ENCODE data around the gene COPZ2.

COPZ2 gene

GRCh38 chr17:47982645-47983390 lies 54.8 kb downstream of the COPZ2 start:
- DNase-seq = no peak

- no peak for DNase-seq
Observed at GRCh38 chr17:47982091-47982617, 55.4 kb downstream of the COPZ2 start.

GRCh38 chr17:47981462-47981861 lies 56.1 kb downstream of the COPZ2 start:
- no peak for DNase-seq

GRCh38 chr17:47980541-47980940 lies 57.1 kb downstream of the COPZ2 start:
- DNase-seq = no peak

GRCh38 chr17:47978324-47978723 lies 59.3 kb downstream of the COPZ2 start:
- peak; percentile 9 to 27 for DNase-seq

Data from hippocampal formation (tissue), 2 donors.